Stimulated activated naive CD8-positive, alpha-beta T cell treated with anti-CD3 and anti-CD28 coated beads, Interleukin-15, Interleukin-2, amounts not matched to agents 100 U/mL and 50 U/mL, for 24 hours (primary cell): Measurements from ENCODE around the gene AP4M1.
"Not testable (repeated sequence)": the region's sequence is repeated elsewhere in the genome, so short reads cannot be mapped to it uniquely, and the experiment has no call there.

Experiments
- ATAC-seq: fragments of 150-1000 bp; cut with Tn5 transposase; one replicate; pipeline ENCODE4 v1.10.0; 2021
- DNase-seq: peaks from one replicate; pipeline ENCODE4 v3.0.0; 2021

The AP4M1 gene

DNA sequence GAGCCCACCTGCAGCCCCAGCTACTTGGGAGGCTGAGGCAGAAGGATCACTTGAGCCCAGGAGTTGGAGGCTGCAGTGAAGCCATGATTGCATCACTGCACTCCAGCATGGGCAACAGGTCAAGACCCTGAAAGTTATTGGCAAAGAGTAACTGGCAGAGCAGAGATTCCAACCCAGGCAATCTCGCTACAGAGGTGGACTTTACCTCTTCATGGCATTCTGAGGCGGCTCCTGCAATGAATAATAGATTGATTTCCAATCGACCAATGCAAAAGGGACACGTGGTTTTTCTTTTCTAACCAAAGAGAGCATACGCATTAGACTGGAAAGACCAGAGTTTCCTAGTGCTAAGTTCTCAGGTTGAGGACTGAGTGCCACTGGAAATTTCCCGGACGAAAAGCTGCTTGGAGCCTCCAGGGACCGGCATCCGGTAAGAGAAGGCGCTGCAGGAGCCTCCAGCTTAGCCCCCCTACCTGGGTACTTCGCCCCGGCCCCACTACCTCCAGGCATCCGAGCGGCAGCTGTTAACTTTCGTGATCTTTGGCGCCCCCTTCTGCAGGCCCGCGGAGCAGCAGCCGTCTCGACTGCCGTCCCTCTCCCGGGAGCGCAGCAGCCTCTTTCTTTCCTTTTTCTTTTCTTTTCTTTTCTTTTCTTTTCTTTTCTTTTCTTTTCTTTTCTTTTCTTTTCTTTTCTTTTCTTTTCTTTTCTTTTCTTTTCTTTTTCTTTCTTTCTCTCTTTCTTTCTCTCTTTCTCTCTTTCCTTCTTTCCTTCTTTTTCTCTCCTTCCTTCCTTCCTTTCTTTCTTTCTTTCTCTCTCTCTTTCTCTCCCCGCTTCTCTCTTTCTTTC is 29.4 kb downstream of the AP4M1 start:
- DNase-seq (peak; percentile 91), ATAC-seq (no peak)

DNA sequence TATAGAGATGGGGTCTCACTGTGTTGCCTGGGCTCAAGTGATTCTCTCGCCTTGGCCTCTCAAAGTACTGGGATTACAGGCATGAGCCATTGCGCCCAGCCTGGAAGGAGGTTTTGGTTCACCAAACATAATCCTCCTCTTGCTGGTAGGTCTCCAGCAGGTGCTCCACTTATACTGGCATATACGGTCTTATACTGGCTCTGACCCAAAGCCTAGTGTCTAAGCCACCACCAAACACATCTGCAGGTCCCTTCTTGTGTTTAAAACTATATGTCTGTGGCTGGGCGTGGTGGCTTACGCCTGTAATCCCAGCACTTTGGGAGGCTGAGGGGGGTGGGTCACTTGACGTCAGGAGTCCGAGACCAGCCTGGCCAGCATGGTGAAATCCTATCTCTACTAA is 30.7 kb downstream of the AP4M1 start:
- no peak for DNase-seq
- no peak for ATAC-seq

DNA sequence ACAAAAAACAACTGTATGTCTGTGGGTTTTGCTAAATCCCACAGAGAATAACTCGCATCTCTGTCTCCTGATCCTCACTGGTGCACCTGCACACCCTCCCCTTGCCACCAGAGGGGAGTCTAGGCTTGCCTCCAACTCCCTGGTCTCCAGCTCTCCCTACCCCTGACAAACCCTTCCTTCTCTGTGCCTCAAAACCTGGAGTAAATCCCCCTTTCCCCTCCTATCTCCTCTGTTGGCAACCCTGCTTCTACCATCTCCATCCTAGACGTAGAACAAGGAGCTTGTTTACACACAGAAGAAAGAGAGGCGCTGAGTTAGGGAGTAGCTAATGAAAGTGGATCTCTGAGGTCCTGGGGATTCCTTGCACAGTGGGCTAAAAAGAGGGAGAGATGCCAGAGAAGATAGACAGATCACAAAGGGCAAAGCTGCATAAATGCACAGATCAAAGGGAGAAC is 31.3 kb downstream of the AP4M1 start:
- ATAC-seq (peak; percentile 84), DNase-seq (peak; percentile 72)

DNA sequence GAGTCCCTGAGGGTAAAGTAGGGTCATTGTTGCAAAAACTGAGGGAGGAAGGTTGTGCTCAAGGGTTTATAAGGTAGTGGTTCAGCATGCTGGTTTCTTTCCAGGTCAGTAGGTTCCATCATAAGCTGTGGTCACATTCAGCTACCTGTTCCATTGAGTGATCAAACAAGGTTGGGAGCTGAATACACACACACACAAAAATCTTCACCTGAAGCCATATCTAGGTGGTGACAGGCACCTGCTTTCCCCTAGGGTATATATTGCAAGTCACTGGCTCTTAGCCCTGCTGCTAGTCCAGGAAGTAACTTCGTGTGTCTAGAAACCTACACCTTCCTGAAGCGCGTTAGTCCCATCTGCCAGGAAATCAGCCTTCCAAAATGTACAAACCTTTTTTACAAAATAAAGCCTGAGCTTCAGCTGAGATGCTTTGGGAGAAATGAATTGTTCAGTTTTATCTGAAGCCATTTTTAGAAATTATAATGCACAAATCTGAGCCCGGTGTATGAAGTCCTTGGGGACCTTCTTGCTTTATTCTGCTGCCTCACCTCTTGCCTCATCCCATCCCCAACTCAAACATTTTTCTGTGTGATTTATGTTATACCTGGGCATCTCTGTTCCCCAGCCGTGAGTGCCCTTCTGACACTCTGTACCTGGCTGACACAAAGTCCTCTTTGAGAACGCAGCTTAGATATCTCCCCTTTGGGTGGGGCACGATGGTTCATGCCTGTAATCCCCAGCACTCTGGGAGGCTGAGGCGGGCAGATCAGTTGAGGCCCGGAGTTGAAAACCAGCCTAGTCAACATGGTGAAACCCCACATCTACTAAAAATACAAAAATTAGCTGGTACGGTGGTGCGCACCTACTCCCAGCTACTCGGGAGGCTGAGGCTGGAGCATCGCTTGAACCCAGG is 36.7 kb downstream of the AP4M1 start:
- no peak for DNase-seq
- ATAC-seq = no peak

DNA sequence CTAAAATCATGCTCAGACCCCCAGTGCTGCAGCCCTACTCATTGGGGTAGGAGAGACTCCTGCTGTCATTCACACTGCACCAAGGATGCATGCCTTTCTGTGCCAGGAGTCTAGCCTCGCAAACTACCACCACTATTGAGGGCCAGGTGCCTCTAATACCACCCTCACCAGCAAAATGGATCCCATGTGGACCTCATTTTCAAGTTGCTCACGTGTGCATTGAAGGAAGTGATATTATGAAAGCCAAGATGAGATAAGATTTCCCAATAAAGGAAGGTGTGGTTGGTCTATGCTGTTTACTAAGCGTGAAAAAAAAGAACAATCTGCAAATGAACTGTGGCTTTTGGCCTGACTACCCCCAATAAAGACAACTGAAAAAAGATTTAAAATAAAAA is 40.1 kb downstream of the AP4M1 start:
- DNase-seq (no peak), ATAC-seq (no peak)

DNA sequence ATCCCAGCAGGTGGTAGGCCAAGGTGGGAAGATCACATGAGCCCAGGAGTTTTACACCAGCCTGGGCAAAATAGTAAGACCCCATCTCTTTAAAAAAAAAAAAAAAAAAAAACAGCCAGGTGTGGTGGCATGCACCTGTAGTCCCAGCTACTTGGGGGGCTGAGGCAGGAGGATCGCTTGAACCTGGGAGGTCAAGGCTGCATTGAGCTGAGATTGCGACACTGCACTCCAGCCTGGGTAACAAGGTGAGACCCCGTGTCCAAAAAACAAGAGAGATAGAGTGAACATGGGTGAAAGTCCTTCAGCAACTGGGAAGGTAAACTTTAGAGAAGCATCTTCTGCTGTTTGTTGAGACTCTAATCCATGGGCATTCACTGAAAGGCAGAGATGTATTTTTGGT is 41.0 kb downstream of the AP4M1 start:
- ATAC-seq = no peak

DNA sequence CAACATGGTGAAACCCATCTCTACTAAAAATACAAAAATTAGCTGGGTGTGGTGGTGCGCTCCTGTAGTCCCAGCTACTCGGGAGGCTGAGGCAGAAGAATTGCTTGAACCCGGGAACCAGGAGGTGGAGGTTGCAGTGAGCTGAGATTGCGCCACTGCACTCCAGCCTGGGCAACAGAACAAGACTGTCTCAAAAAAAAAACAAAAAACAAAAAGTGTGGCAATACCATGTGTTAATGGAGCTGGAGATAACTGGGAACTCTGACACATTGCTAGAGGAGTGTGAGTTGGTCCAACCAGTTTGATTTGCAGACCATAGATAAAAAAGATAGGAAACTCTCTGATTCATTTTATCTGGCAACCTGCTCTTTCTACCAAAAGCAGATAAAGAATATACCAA is 44.9 kb downstream of the AP4M1 start:
- not testable (repeated sequence) for DNase-seq, ATAC-seq

More for the DNA sequence above, 41.0 kb downstream of the AP4M1 start:
- no peak for DNase-seq

DNA sequence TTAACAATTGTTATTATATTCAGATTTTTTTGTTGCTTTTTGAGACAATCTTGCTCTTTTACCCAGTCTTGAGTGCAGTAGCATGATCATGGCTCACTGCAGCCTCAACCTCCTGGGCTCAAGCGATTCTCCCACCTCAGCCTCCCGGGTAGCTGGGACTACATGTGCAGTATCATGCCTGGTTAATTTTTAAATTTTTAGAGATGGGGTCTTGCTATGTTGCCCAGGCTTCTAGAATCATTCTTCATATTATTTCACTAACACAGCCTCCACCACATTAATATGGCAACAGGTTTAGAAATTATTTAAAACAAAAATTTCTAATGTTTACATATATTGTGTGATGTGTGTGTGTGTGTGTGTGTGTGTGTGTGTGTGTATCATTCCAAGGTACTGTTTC is 45.8 kb downstream of the AP4M1 start:
- DNase-seq (no peak), ATAC-seq (no peak)

DNA sequence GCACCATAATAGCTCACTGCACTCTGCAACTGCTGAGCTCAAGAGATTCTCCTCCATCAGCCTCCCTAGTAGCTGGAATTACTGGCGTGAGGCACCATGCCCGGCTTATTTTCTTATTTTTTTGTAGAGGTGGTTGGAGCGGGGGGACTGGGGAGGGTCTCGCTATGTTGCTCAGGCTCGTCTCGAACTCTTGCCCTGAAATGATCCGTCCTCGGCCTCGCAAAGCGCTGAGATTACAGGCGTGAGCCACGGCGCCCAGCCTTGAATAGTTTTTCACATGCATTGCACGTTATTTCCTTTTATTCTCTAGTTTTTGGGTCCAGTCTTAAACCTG is 46.7 kb downstream of the AP4M1 start:
- no peak for ATAC-seq
- DNase-seq = no peak

DNA sequence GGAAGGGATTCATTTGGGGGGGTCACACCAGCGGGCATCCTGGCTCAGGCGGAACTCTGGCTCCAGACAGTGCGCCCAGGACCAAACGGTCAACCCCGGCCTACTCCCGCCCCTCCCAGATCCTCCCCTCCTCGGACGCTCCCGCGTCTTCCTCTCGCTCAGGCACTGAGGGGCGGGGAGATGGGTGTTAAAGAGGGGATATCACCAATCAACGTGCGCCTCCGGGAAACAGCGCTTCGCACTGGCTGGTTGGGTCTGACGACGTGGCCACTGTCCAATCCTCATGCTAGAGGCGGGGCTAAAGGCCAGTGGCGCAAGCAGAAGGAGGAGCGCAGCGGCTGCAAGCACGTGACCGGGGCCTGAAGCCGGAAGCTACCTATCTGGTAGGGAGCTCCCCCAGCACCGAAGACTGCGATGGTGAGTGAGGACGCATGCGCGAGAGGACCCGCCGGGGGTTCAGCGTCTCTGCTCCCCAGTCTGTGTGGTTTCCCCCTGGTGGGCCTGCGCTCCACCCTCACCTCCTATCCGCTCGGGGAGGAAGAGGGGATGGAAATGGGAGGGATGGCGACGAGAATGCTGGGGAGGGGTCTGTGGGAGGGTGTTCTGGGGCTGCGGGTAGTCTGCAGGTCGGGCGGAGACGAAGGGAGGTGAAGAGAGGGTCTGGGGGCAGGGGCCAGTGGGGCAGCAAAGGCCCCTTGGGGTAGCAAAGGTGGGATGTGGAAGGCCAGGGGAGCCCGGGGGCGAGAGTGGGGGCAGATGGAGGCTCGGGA is 47.3 kb downstream of the AP4M1 start, which contains the start of gene LAMTOR4:
TSS of gene LAMTOR4 (plus strand) at position 360 of the 770 bp plus-strand sequence. CDS start at position 415, 55 bp downstream.
- peak; percentile 98 for DNase-seq
- ATAC-seq = peak; percentile 98

DNA sequence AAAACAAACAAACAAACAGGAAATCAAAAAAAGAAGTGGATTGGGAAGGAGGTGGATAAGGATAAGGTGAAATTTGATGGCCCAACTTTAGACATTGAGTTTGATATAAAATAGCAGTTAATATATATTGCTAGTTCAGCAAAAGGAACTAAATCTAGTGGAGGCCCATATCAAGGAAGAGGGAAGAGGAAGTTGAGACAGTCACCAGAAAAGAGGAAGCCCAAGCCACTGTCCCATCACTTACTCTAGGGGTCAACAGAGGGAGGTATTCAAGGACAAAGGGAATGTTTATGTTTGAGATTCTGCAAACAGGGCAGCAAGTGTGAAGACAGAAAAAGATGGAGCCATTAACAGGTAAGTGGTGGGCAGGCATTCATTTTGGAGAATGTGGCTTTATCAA is 51.0 kb downstream of the AP4M1 start:
- ATAC-seq = no peak
- DNase-seq = no peak

DNA sequence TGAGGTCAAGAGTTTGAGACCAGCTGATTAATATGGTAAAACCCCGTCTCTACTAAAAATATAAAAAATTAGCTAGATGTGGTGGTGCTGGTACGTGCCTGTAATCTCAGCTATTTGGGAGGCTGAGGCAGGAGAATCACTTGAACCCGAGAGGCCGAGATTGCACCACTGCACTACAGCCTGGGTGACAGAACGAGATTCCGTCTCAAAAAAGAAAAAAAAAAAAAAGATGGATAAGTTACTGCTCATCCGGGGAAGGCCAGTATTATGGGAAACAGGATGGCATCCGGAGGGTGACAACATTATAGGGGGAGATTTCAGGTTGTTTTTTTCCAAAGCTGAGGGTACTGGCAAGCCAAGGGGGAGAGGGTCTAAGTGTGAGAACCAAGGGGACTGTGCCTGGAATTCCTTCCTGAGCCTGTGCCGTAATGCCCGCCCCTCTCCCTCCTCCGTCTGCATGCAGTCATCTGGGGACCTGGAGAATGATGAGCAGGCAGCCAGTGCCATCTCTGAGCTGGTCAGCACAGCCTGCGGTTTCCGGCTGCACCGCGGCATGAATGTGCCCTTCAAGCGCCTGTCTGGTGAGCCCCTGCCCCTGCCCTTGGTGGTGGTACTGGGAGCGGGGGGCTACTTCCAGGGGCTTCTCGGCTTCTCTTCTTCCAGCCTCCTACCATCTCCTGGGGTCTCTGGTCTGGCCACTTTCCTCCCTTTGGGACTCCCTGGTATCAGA is 51.7 kb downstream of the AP4M1 start:
- no peak for ATAC-seq
- DNase-seq = no peak

DNA sequence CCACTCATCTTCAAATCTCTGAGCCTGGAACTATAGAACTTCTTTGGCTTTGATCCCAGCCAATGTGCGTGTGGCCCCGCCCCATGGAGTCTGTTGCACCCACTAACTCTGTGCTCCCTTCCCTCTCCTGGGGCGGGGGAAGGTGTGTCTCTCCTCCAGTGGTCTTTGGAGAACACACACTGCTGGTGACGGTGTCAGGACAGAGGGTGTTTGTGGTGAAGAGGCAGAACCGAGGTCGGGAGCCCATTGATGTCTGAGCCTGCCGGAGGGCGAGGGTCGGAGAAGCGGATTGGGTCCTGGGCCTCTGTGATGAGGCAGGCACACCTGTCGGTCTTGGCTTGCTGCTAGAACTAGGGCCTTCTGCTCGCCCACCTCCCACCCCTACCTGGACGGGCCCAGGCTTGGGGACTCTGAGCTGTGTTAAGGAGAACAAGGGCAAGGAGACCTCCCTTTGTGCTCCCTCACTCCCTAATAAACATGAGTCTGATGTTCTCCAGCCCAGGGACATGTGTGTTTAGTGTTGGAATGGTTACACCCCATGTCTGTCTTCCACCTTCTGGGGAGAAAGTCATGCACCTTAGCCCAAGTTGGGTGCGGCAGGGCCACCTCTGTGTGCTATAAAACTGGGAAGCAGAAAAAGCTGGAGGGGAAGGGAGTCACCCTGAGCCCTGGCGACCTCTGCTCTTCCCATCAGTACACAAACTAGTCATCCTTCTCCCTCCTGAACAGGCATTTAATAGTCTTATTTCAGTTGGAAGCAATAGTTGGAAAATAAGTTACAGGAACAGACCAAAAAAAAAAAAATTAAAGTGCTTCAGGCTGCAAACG is 52.5 kb downstream of the AP4M1 start:
- no peak for ATAC-seq
- DNase-seq = no peak

DNA sequence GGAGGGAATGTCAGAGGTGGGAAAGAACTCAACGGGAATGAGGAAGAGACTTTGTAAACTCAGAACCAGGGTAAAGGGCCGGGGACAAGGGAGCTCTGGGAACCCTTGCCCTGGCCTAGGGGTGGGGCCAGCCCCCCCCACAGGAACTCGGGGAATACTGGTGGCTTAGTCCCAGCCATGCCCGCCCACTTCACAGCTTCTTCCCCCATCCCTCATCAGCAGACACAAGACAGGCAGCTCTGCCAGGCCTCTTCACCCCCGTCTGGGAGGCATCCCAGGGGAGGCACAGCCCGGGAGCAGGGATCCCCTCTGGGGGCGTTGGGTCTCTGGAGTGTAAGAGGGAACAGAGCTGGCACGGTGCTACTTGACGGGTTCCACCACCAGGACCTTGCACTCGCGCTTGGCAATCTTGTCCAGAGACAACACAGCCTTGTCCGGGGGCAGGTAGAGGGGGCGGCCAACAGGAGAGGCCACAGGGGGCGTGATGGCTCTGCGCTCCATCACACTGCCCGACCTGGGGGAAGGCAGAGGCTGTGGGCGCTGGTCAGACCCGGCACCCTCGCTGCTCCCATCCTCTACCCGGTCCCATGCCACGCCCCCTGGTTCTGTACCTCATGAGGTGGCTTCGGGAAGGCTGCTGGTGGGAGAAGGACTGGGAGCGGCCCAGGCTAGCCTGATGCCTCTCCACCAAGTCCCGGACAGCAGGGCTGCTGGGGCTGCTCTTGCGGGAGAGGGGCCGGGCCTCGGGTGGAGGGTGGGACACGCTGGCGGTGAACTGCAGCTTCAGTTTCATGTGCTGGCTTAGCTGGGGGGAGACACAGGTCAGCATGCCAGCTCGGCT is 53.4 kb downstream of the AP4M1 start:
- DNase-seq = no peak
- ATAC-seq = no peak

DNA sequence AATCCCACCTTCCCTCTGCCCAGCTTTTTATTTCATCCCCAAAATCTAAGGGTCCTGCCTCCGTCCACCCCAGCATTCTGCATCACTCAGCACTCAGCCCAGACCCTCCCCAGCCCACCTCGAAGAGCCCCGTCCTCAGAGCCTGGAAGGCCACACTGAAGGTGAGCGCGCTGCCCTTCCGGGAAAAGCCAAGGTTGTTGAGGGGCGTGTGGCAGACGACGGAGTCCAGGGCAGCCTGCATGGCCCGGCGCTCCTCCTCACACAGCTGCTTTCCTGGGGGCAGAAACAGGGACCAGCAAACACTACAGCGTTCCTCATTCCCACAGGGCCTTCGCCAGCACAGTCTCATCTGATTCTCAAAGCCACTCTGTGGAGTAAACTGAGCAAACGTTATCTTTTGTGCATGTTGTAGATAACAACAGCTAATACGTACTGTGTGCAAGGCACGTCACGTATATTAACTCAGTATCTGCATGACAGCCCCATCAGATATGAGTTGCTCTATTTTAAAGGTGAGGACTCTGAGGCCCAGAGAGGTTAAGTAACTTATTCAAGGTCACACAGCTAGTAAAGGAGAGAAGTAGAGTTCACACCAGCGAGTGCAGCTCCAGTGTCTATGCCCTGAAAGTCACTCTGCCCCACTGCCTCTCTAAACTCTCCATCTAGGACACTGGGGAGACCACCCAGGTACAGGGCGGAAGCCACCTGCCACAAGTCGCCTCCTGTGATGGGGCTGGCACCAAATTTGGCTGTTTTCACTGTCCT is 54.3 kb downstream of the AP4M1 start:
- no peak for DNase-seq
- ATAC-seq = no peak

DNA sequence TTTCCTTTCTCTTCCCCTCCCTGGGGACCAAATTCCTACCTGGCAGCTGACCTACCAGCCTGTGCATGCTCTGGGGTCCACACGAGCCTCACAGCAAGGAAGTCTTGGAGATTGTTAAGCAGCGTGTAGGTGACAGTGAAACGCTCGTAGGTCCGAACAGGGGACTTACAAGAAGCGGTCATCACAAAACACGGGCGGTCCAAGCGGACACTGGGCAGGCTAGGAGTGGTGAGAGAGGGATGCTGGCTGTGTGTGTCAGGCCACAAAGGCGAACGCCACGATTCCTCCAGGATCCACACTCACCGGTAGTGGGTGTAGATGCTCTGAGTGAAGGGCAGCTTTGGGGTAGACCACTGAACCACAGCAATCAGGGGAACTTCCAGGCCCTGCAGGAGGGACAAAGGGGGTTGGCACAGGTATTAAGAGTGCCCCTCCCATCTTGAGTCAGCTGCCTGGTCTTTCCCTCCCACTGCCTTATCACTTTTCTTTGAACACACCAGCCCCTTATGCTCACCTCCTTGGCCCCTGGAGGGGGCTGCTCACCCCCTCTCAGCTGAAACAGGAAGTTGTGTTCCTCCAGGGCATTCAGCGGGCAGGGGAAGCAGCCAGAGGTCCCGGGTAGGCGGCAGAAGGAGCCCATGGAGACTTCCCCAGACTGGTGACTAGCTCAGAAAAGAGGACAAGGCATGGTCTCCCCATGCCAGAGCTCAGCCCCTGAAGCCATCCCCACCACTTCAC is 55.1 kb downstream of the AP4M1 start:
- peak; percentile 52 for DNase-seq
- ATAC-seq = peak; percentile 60

DNA sequence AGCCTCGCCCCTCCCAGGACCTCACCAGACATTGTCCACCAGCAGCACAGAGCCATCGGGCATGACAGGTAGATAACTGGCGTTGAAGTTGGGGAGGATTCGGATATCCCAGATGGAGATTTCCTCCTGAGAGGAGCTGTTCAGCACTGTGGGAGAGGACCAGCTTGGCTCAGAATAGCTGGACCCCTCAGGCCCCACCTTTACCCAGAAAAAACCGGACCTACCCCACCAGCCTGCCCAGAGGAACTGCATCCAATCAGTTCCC is 55.6 kb downstream of the AP4M1 start:
- no peak for ATAC-seq
- no peak for DNase-seq
